ENCODE results near the gene OR6N1. TPM values are rescaled to one million over a fixed set of nuclear protein-coding genes. Genes with fewer than 3 reads are reported as not detected.

The OR6N1 gene
- total RNA-seq, 1 experiment from 2014 or later, result not detected

GRCh38 chr1:158781104-158781503 is 9.1 kb upstream of the OR6N1 start, which contains the start of gene OR6N2 (continued):
- TF ChIP-seq ELF1 (IDR thresholded peaks at IDR 0.05; ENCODE audit: borderline replicate concordance, low read depth), result no peak
- TF ChIP-seq SP1 (IDR thresholded peaks at IDR 0.05; ENCODE audit: low read depth), result no peak
- TF ChIP-seq ZNF274 (IDR thresholded peaks at IDR 0.05; ENCODE audit: low read depth, low read length), result no peak
- no peak for TF ChIP-seq SIN3A (IDR thresholded peaks at IDR 0.05; ENCODE audit: low read depth)
- no peak for TF ChIP-seq FOSL1 (IDR thresholded peaks at IDR 0.05; ENCODE audit: low read depth)
- no peak for TF ChIP-seq EGR1 (IDR thresholded peaks at IDR 0.05; ENCODE audit: low read depth)
- TF ChIP-seq CTCF (IDR thresholded peaks at IDR 0.05 in 2 of 3, conservative IDR thresholded peaks at IDR 0.05 in 1 of 3; ENCODE audit: borderline replicate concordance in 1 of 3, insufficient read depth in 1 of 3, low read depth in 2 of 3, low read length in 2 of 3), result no peak
- no peak for TF ChIP-seq YY1 (IDR thresholded peaks at IDR 0.05; ENCODE audit: extremely low read depth, insufficient replicate concordance, low read depth, low read length)

- intact Hi-C loops (cut with micrococcal nuclease), result no loop called here
- TF ChIP-seq ATF3 (IDR thresholded peaks at IDR 0.05) (no peak), JUND (IDR thresholded peaks at IDR 0.05) (no peak), POLR2A (IDR thresholded peaks at IDR 0.05; ENCODE audit: borderline replicate concordance, extremely low read depth, insufficient read depth, insufficient read length) (no peak), MAX (IDR thresholded peaks at IDR 0.05) (no peak), ZFX (IDR thresholded peaks at IDR 0.05) (no peak), CEBPB (IDR thresholded peaks at IDR 0.05; ENCODE audit: low read depth) (no peak), REST (IDR thresholded peaks at IDR 0.05; ENCODE audit: low read depth) (no peak), YY1 (IDR thresholded peaks at IDR 0.05; ENCODE audit: extremely low read depth, insufficient replicate concordance, low read depth, low read length) (no peak), POLR2AphosphoS5 (IDR thresholded peaks at IDR 0.05; ENCODE audit: low read depth, low read length) (no peak), EGR1 (IDR thresholded peaks at IDR 0.05; ENCODE audit: low read depth) (no peak)
- H3K9ac ChIP-seq (ENCODE audit: low read length), result no peak within 1 kb of the TSS
- RAD21 ChIA-PET (ENCODE audit: low non-redundant PET in 1 of 2, low total read pairs in 2 of 2, uncharacterized antibody in 2 of 2, unreplicated experiment in 2 of 2), result no interaction called here
- no peak within 1 kb of the TSS for H3K4me2 ChIP-seq (ENCODE audit: low read length)
- DNase-seq (ENCODE audit: low read depth, low spot score) (no peak), ATAC-seq (no peak)
- no peaks in the 10 kb centered on the region for H4K20me1 ChIP-seq (ENCODE audit: insufficient read depth)
- H3K4me1 ChIP-seq (ENCODE audit: control insufficient read depth in 1 of 2, insufficient read depth in 2 of 2, low read length in 2 of 2), result no peaks in the 10 kb centered on the region
- BruUV-seq (replicated peaks), result no TSS peak
- CTCF ChIA-PET, result no interaction called here
- H3K79me2 ChIP-seq (ENCODE audit: insufficient read depth, low read length), result no peaks in the 10 kb centered on the region
- no peaks in the 10 kb centered on the region for H3K9me2 ChIP-seq (ENCODE audit: insufficient read depth)
- H2AFZ ChIP-seq (ENCODE audit: low read depth, low read length, poor library complexity, severe bottlenecking), result no peak within 1 kb of the TSS
- H3K4me3 ChIP-seq (replicated peaks in 1 of 2; ENCODE audit: low read depth in 1 of 2, low read length in 2 of 2), result no peak within 1 kb of the TSS
- POLR2A ChIA-PET, result no interaction called here
- no peaks in the 10 kb centered on the region for H3K9me3 ChIP-seq (ENCODE audit: control insufficient read depth in 1 of 2, insufficient read depth in 1 of 2, low read depth in 1 of 2, low read length in 2 of 2)
- no peaks in the 10 kb centered on the region for H3K36me3 ChIP-seq (ENCODE audit: control insufficient read depth in 1 of 2, insufficient read depth in 2 of 2, low read length in 2 of 2)
- H3K27me3 ChIP-seq (ENCODE audit: insufficient read depth, low read length), result no peaks in the 10 kb centered on the region
- no peak within 1 kb of the TSS for H3K27ac ChIP-seq (ENCODE audit: low read depth, low read length)
These were observed 17.6 kb downstream of the OR6N1 start, which contains the start of gene OR6K6 for GRCh38 chr1:158754420-158754819. TSS of gene OR6K6 (plus strand) at chr1:158754720. CDS start at chr1:158754888, 168 bp downstream.
